Endothelial cell of umbilical vein (primary cell): ENCODE data around the gene FYN. TPM values are rescaled to one million over a fixed set of nuclear protein-coding genes. Genes with fewer than 3 reads are reported as not detected.
A peak's percentile ranks its signal among the peaks of the same experiment; 100 is the strongest.

ENCODE experiments used
- BruUV-seq: library from RNA; stranded (reverse); fragments of 400-500 nt; replicated peaks from 2 replicates; lab custom pipeline; 2021; lab: Mats Ljungman, UMichigan
- CTCF ChIA-PET: fragments of 300-600, 350-600 bp; sonication (Branson Sonifier 250); formaldehyde crosslinking; loops from one replicate; lab custom pipeline; 2021; ENCODE audit warnings: antibody characterized with exemption, inconsistent platforms; lab: Charles Lee
- POLR2A ChIA-PET: fragments of 300-600, 350-600 bp; sonication (Branson Sonifier 250); formaldehyde crosslinking; loops from one replicate; lab custom pipeline; 2021; ENCODE audit warnings: antibody characterized with exemption, inconsistent platforms; lab: Charles Lee
- DNase-seq: peaks from one replicate; pipeline ENCODE4 v3.0.0-alpha.2; 2011; ENCODE audit warnings: low read depth, low spot score
- FAIRE-seq: peaks from 2 replicates; lab custom pipeline; 2011; peaks lifted over from hg19 to GRCh38; lab: Jason Lieb, UNC
- H2AFZ ChIP-seq: 2 replicates; pipeline ENCODE4 v1.6.0; 2012; ENCODE audit warnings: low read depth, low read length, control low read depth, inconsistent platforms
- H3K27ac ChIP-seq: 2 replicates; pipeline ENCODE4 v1.5.1; 2011; ENCODE audit warnings: low read depth, mild to moderate bottlenecking, control low read depth, low read length, moderate library complexity; ENCODE audit not compliant: insufficient read depth
- H3K27me3 ChIP-seq, 2 experiments: 2 replicates each; pipeline versions ENCODE4 v1.6.0 to v1.6.1; 2011; ENCODE audit warnings: low read length in 2 of 2, mixed read lengths in 1 of 2; ENCODE audit not compliant: control insufficient read depth in 2 of 2, insufficient read depth in 2 of 2
- H3K36me3 ChIP-seq, 2 experiments: 2 replicates in 1 of 2; 3 replicates in 1 of 2; pipeline ENCODE4 v1.5.1; 2011; ENCODE audit warnings: low read length in 2 of 2, mild to moderate bottlenecking in 1 of 2, moderate library complexity in 1 of 2; ENCODE audit not compliant: control insufficient read depth in 2 of 2, insufficient read depth in 2 of 2; ENCODE audit errors: extremely low read depth in 1 of 2
- H3K4me1 ChIP-seq: 3 replicates; pipeline ENCODE4 v1.5.1; 2011; ENCODE audit warnings: mild to moderate bottlenecking, low read length; ENCODE audit not compliant: control insufficient read depth, insufficient read depth; ENCODE audit errors: extremely low read depth
- H3K4me2 ChIP-seq: 2 replicates; pipeline ENCODE4 v1.6.1; 2011; ENCODE audit warnings: low read length, control low read depth, mixed read lengths; ENCODE audit not compliant: insufficient read depth
- H3K4me3 ChIP-seq, 3 experiments: fragments of 200-600 bp in 1 of 3; sonication (generic), shearing (Covaris generic) in 1 of 3; replicated peaks in 1 of 3; 2 replicates each; pipeline ENCODE4 v1.5.1; 2011 to 2016; ENCODE audit warnings: control low read depth in 3 of 3, low read length in 3 of 3, mild to moderate bottlenecking in 2 of 3, inconsistent platforms in 1 of 3, low read depth in 1 of 3, moderate library complexity in 1 of 3; ENCODE audit not compliant: insufficient read depth in 1 of 3
- H3K79me2 ChIP-seq: 2 replicates; pipeline ENCODE4 v1.6.0; 2012; ENCODE audit warnings: low read length, inconsistent platforms; ENCODE audit not compliant: control insufficient read depth, insufficient read depth
- H3K9ac ChIP-seq: replicated peaks from 2 replicates; pipeline ENCODE3; 2011; ENCODE audit warnings: low read length, control low read depth; ENCODE audit not compliant: insufficient read depth; ENCODE audit errors: extremely low read depth
- H3K9me1 ChIP-seq: replicated peaks from 3 replicates; pipeline ENCODE4 v1.6.0; 2011; ENCODE audit warnings: mild to moderate bottlenecking, low read length; ENCODE audit not compliant: control insufficient read depth, insufficient read depth; ENCODE audit errors: extremely low read depth
- H3K9me3 ChIP-seq: replicated peaks from 2 replicates; pipeline ENCODE4 v1.5.1; 2012; ENCODE audit warnings: low read length, inconsistent platforms; ENCODE audit not compliant: control insufficient read depth, insufficient read depth
- H4K20me1 ChIP-seq: replicated peaks from 2 replicates; pipeline ENCODE3; 2011; ENCODE audit warnings: mild to moderate bottlenecking, low read length; ENCODE audit not compliant: control insufficient read depth, insufficient read depth; ENCODE audit errors: extremely low read depth
- EZH2 ChIP-seq: IDR thresholded peaks from 2 replicates; pipeline ENCODE4 v1.6.1; 2012; ENCODE audit warnings: borderline replicate concordance, low read depth, mild to moderate bottlenecking, moderate library complexity, low read length, inconsistent platforms; ENCODE audit not compliant: severe bottlenecking
- FOS ChIP-seq: IDR thresholded peaks from 2 replicates; pipeline ENCODE4 v1.6.1; 2011; ENCODE audit warnings: mild to moderate bottlenecking, low read length, moderate library complexity, borderline replicate concordance; ENCODE audit not compliant: insufficient read depth
- GATA2 ChIP-seq: IDR thresholded peaks from 2 replicates; pipeline ENCODE4 v1.7.0; 2011; ENCODE audit warnings: low read depth, mild to moderate bottlenecking, moderate library complexity, mixed read lengths, low read length; ENCODE audit not compliant: insufficient read length, insufficient read depth
- JUN ChIP-seq: IDR thresholded peaks from 2 replicates; pipeline ENCODE4 v1.6.1; 2011; ENCODE audit warnings: borderline replicate concordance, low read depth; ENCODE audit not compliant: insufficient read length, insufficient read depth
- MYC ChIP-seq: IDR thresholded peaks from one replicate; pipeline ENCODE4 v1.6.1; 2011; ENCODE audit warnings: mild to moderate bottlenecking, low read depth, low read length
- POLR2A ChIP-seq: IDR thresholded peaks from 2 replicates; pipeline ENCODE4 v1.6.1; 2012; ENCODE audit warnings: low read depth, mild to moderate bottlenecking, control low read depth, low read length
- POLR2AphosphoS5 ChIP-seq: IDR thresholded peaks from 2 replicates; pipeline ENCODE4 v1.6.1; 2012; ENCODE audit warnings: low read depth, mild to moderate bottlenecking, control low read depth, low read length, moderate library complexity; ENCODE audit not compliant: insufficient read depth
- dilution Hi-C: fragments of 300-500 bp; cut with MboI; formaldehyde crosslinking; loops from one replicate; pipeline ENCODE4 v1.15.0; 2019; ENCODE audit warnings: low sequenced_read_pairs; ENCODE audit not compliant: extremely low pct_ligation_motif_present
- intact Hi-C: fragments of 100-400 bp; cut with micrococcal nuclease; formaldehyde crosslinking; loops from one replicate; pipeline ENCODE4 v1.10.0; 2022
- polyA plus RNA-seq, 4 experiments: library from polyadenylated mRNA; depleted of rRNA in 3 of 4; stranded (reverse) in 3 of 4; unstranded in 1 of 4; fragments of >200 nt; gene quantifications; 2 replicates each; pipeline versions ENCODE4 v1.2.1 to v1.2.3, GENCODE V29; 2011 to 2012; ENCODE audit warnings: missing spikeins in 1 of 4
- total RNA-seq: library from RNA; stranded (reverse); gene quantifications from 2 replicates; pipeline ENCODE4 v1.2.3, GENCODE V29; 2021
- TF ChIP-seq, protein P1 (sequence below): IDR thresholded peaks from 2 replicates; pipeline ENCODE4 v1.6.1; 2011; ENCODE audit not compliant: insufficient read depth, insufficient read length
- TF ChIP-seq, protein P2 (sequence below), 2 donors: IDR thresholded peaks; 1 replicate in 1 of 2; 2 replicates in 1 of 2; pipeline ENCODE4 v1.5.1; 2011; ENCODE audit warnings: low read length in 2 of 2, mild to moderate bottlenecking in 2 of 2, moderate library complexity in 2 of 2, control low read depth in 1 of 2, inconsistent platforms in 1 of 2, low read depth in 1 of 2; ENCODE audit not compliant: insufficient read depth in 1 of 2; ENCODE audit errors: extremely low read depth in 1 of 2

FYN gene
- total and polyA plus RNA-seq, 2 donors (not counting 3 experiments of a cell fraction or from before 2014, with no cell fraction given): 69.0 to 143 TPM

DNA sequence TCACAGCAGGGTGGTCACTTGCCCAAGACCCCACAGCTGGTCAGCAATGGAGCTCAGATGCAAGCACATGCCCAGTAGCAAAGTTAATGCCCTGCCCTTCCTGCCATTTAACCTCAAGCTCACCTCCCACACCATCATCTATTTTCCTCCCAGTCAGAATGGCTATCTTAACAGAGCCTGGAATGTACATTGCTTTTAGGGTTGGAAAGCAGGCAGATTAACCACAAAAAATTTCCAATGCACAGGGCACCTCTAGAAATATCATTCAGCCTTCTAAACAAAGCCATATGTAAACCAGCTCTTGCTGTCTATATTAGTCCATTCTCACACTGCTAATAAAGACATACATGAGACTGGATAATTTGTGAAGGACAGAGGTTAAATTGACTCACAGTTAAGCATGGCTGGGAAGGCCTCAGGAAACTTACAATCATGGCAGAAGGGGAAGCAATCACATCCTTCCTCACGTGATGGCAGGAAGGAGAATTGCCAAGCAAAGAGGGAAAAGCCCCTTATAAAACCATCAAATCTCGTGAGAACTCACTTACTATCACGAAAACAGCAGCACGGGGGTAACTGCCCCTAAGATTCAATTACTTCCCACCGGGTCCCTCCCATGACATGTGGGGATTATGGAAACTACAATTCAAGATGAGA, 106.9 kb downstream of the FYN start:
- TF ChIP-seq POLR2AphosphoS5 (no peak), EZH2 (no peak), MYC (no peak), JUN (no peak), FOS (no peak), GATA2 (no peak), POLR2A (no peak)
- TF ChIP-seq, protein P1, sequence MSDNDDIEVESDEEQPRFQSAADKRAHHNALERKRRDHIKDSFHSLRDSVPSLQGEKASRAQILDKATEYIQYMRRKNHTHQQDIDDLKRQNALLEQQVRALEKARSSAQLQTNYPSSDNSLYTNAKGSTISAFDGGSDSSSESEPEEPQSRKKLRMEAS: no peak
- TF ChIP-seq, protein P2, sequence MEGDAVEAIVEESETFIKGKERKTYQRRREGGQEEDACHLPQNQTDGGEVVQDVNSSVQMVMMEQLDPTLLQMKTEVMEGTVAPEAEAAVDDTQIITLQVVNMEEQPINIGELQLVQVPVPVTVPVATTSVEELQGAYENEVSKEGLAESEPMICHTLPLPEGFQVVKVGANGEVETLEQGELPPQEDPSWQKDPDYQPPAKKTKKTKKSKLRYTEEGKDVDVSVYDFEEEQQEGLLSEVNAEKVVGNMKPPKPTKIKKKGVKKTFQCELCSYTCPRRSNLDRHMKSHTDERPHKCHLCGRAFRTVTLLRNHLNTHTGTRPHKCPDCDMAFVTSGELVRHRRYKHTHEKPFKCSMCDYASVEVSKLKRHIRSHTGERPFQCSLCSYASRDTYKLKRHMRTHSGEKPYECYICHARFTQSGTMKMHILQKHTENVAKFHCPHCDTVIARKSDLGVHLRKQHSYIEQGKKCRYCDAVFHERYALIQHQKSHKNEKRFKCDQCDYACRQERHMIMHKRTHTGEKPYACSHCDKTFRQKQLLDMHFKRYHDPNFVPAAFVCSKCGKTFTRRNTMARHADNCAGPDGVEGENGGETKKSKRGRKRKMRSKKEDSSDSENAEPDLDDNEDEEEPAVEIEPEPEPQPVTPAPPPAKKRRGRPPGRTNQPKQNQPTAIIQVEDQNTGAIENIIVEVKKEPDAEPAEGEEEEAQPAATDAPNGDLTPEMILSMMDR (IDR thresholded peaks at IDR 0.05; ENCODE audit: extremely low read depth in 1 of 2, insufficient read depth in 1 of 2, low read depth in 1 of 2, low read length in 2 of 2): no peak
- CTCF ChIA-PET: no interaction called here
- Histone ChIP-seq H3K4me1 (peaks cover 18% of the 10 kb centered on the region), H3K27ac (no peak overlapping the region), H4K20me1 (no peaks in the 10 kb centered on the region), H3K36me3 (no peaks in the 10 kb centered on the region), H2AFZ (no peak overlapping the region), H3K79me2 (no peaks in the 10 kb centered on the region), H3K4me2 (no peak overlapping the region), H3K27me3 (no peaks in the 10 kb centered on the region), H3K9ac (no peak overlapping the region), H3K9me3 (no peaks in the 10 kb centered on the region), H3K4me3 (no peak overlapping the region), H3K9me1 (no peaks in the 10 kb centered on the region)
- intact Hi-C loops: no loop called here
- FAIRE-seq: peak; percentile 12
- no peak for DNase-seq
- dilution Hi-C loops: no loop called here
- BruUV-seq: no TSS peak
- POLR2A ChIA-PET: no interaction called here
